Astrocyte (in vitro differentiated cells and primary cell): ENCODE results near the gene ARPC5.

Experiments used
- CTCF ChIP-seq: IDR thresholded peaks from 2 replicates; pipeline ENCODE4 v1.5.1; 2011; ENCODE audit warnings: low read depth, mild to moderate bottlenecking, inconsistent platforms, low read length, moderate library complexity; ENCODE audit not compliant: insufficient read depth
- EZH2 ChIP-seq: IDR thresholded peaks from 2 replicates; pipeline ENCODE4 v1.6.1; 2012; ENCODE audit warnings: mild to moderate bottlenecking, low read length, inconsistent platforms; ENCODE audit not compliant: insufficient read depth

GRCh38 chr1:183652547-183653461 lies 17.2 kb upstream of the ARPC5 start, which contains the start of gene APOBEC4:
- no peak for TF ChIP-seq EZH2
- no peak for TF ChIP-seq CTCF
